OCI-LY7 (cell line): Measurements from ENCODE around the gene CTSA. TPM values are rescaled to one million over a fixed set of nuclear protein-coding genes. Genes with fewer than 3 reads are reported as not detected.

Source experiments
- BruUV-seq: library from RNA; stranded (reverse); fragments of 400-500 nt; replicated peaks from 2 replicates; lab custom pipeline; 2021; lab: Mats Ljungman, UMichigan
- CTCF ChIA-PET: fragments of 300-600 bp; sonication (Branson Sonifier 250); formaldehyde crosslinking; loops from one replicate; lab custom pipeline; 2022; ENCODE audit warnings: antibody characterized with exemption; ENCODE audit not compliant: unreplicated experiment; lab: Charles Lee
- POLR2A ChIA-PET: fragments of 300-600 bp; sonication (Branson Sonifier 250); formaldehyde crosslinking; loops from one replicate; lab custom pipeline; 2022; ENCODE audit warnings: antibody characterized with exemption; lab: Charles Lee
- DNase-seq: peaks from one replicate; pipeline ENCODE4 v3.0.0-alpha.2; 2015; ENCODE audit warnings: low spot score
- H2AFZ ChIP-seq: fragments of 200-600 bp; sonication (generic), shearing (Covaris generic); 2 replicates; pipeline ENCODE4 v1.6.1; 2014; ENCODE audit warnings: mild to moderate bottlenecking, antibody characterized with exemption, low read length, moderate library complexity
- H3K27ac ChIP-seq: fragments of 200-600 bp; sonication (generic); 2 replicates; pipeline ENCODE4 v1.5.1; 2014; ENCODE audit warnings: mixed run types, low read depth, mild to moderate bottlenecking, moderate library complexity, low read length, inconsistent platforms; ENCODE audit not compliant: poor library complexity, severe bottlenecking
- H3K36me3 ChIP-seq: fragments of 200-600 bp; sonication (generic); 2 replicates; pipeline ENCODE4 v1.6.1; 2014; ENCODE audit warnings: mild to moderate bottlenecking, antibody characterized with exemption, low read length, moderate library complexity, mixed read lengths; ENCODE audit not compliant: insufficient read depth
- H3K4me1 ChIP-seq: fragments of 200-600 bp; sonication (generic); 2 replicates; pipeline ENCODE4 v1.5.1; 2014; ENCODE audit warnings: mild to moderate bottlenecking, low read length; ENCODE audit not compliant: insufficient read depth, poor library complexity, severe bottlenecking
- H3K4me2 ChIP-seq: fragments of 200-600 bp; sonication (generic); 2 replicates; pipeline ENCODE4 v1.6.1; 2014; ENCODE audit warnings: mild to moderate bottlenecking, low read length
- H3K4me3 ChIP-seq: fragments of 200-600 bp; sonication (generic); 2 replicates; pipeline ENCODE4 v1.5.1; 2014; ENCODE audit warnings: mild to moderate bottlenecking, low read depth, low read length; ENCODE audit not compliant: poor library complexity, severe bottlenecking
- H3K79me2 ChIP-seq: fragments of 200-600 bp; sonication (generic); 2 replicates; pipeline ENCODE4 v1.6.1; 2016; ENCODE audit warnings: low read depth, mild to moderate bottlenecking, low read length, moderate library complexity, mixed read lengths; ENCODE audit not compliant: insufficient read depth
- H3K9me2 ChIP-seq: fragments of 200-600 bp; sonication (generic); 2 replicates; pipeline ENCODE4 v1.6.1; 2016; ENCODE audit warnings: mild to moderate bottlenecking, low read length, mixed read lengths; ENCODE audit not compliant: insufficient read depth
- H3K9me3 ChIP-seq: fragments of 200-600 bp; sonication (generic); 2 replicates; pipeline ENCODE4 v1.6.1; 2014; ENCODE audit warnings: mild to moderate bottlenecking, mixed run types, low read length, mixed read lengths
- H4K20me1 ChIP-seq: fragments of 200-600 bp; sonication (generic); 2 replicates; pipeline ENCODE4 v1.6.1; 2014; ENCODE audit warnings: mild to moderate bottlenecking, antibody characterized with exemption, low read length, moderate library complexity, mixed read lengths; ENCODE audit not compliant: insufficient read depth
- CTCF ChIP-seq: fragments of 200-600 bp; sonication (generic); conservative IDR thresholded peaks from 2 replicates; pipeline ENCODE4 v1.5.1; 2014; ENCODE audit warnings: mild to moderate bottlenecking, antibody characterized with exemption, low read length, moderate library complexity, mixed read lengths
- EZH2phosphoT487 ChIP-seq: fragments of 200-600 bp; sonication (generic); IDR thresholded peaks from 2 replicates; pipeline ENCODE4 v1.6.1; 2018; ENCODE audit warnings: low read depth, borderline replicate concordance, mild to moderate bottlenecking, mixed run types, antibody characterized with exemption, low read length, moderate library complexity, mixed read lengths
- intact Hi-C: fragments of 100-400 bp; cut with micrococcal nuclease; formaldehyde crosslinking; loops from one replicate; pipeline ENCODE4 v1.10.0; 2022; ENCODE audit not compliant: unreplicated experiment
- total RNA-seq, 2 experiments: library from RNA; depleted of rRNA in 1 of 2; stranded (reverse); fragments of >200 nt in 1 of 2; shearing (Covaris generic) in 1 of 2; gene quantifications; 2 replicates each; pipeline ENCODE4 v1.2.3, GENCODE V29; 2014 to 2022

CTSA gene
- total RNA-seq, 2 experiments from 2014 or later: 27.1 to 36.4 TPM

- Histone ChIP-seq H3K9me3 (no peaks in the 10 kb centered on the region), H3K79me2 (peaks cover 20% of the 10 kb centered on the region; the same call in 1 of the 2 replicates), H3K9me2 (no peaks in the 10 kb centered on the region), H4K20me1 (no peaks in the 10 kb centered on the region), H3K4me2 (no peak overlapping the region), H3K27ac (no peak overlapping the region), H3K4me1 (peaks cover 14% of the 10 kb centered on the region), H3K36me3 (no peaks in the 10 kb centered on the region), H2AFZ (no peak overlapping the region), H3K4me3 (no peak overlapping the region)
- BruUV-seq: TSS peak; percentile 14
- ChIA-PET CTCF (no interaction called here), POLR2A (no interaction called here)
- intact Hi-C loops: no loop called here
- TF ChIP-seq EZH2phosphoT487 (no peak), CTCF (no peak)
- DNase-seq: no peak
Observed at GRCh38 chr20:45853484-45853883, 37.7 kb upstream of the CTSA start.

GRCh38 chr20:45857114-45857881 is 33.8 kb upstream of the CTSA start, which contains the start of the genes ACOT8 and ZSWIM3:
Gene ACOT8 (minus strand): TSS chr20:45857392. CDS start chr20:45857315, 77 bp downstream.
Gene ZSWIM3 (plus strand): TSS chr20:45857614. CDS start chr20:45857826, 212 bp downstream.
- peaks cover 20% of the 10 kb centered on the region for H3K4me1 ChIP-seq
- CTCF ChIA-PET: interaction anchor here (0.7 kb wide), 1 partner anchor 130 kb away, joined by 3 read pairs; no protein-coding TSS in a partner anchor
- H3K9me2 ChIP-seq: no peaks in the 10 kb centered on the region
- intact Hi-C loops: loop anchor here (1.0 to 2.0 kb wide), 2 partner anchors 45 to 78 kb away; partner anchors contain the start of genes PCIF1 and UBE2C
- POLR2A ChIA-PET: interaction anchor here (0.6 to 1.8 kb wide), 9 partner anchors 13 to 48 kb away, joined by 3 to 8 read pairs (median 3); partner anchors contain the start of gene ZSWIM1
- no TSS peak for BruUV-seq
- DNase-seq: peak; percentile 100
- H2AFZ ChIP-seq: peak within 1 kb of the TSS; percentile 92
- peak within 1 kb of the TSS; percentile 96 for H3K4me2 ChIP-seq
- H4K20me1 ChIP-seq: no peaks in the 10 kb centered on the region
- peaks cover 25% of the 10 kb centered on the region; the same call in 1 of the 2 replicates for H3K79me2 ChIP-seq
- H3K4me3 ChIP-seq: peak within 1 kb of the TSS; percentile 91
- no peaks in the 10 kb centered on the region for H3K36me3 ChIP-seq
- peak within 1 kb of the TSS; percentile 42 for H3K27ac ChIP-seq
- TF ChIP-seq CTCF (no peak), EZH2phosphoT487 (no peak)
- no peaks in the 10 kb centered on the region for H3K9me3 ChIP-seq
